CD14-positive monocyte (primary cell): ENCODE measurements around the gene CRISPLD2. TPM values are rescaled to one million over a fixed set of nuclear protein-coding genes. Genes with fewer than 3 reads are reported as not detected.

Experiments
- DNase-seq, 3 donors: peaks; one replicate each; pipeline ENCODE4 v3.0.0-alpha.2; 2011 to 2022
- H2AFZ ChIP-seq: 2 replicates; pipeline ENCODE4 v1.6.0; 2012; ENCODE audit warnings: mild to moderate bottlenecking, low read depth, low read length, inconsistent platforms; ENCODE audit not compliant: insufficient read depth, poor library complexity, severe bottlenecking
- H3K27ac ChIP-seq, 2 donors: 1 replicate in 1 of 2; 2 replicates in 1 of 2; pipeline ENCODE4 v1.5.1; 2012 to 2013; ENCODE audit warnings: low read length in 2 of 2, control low read depth in 1 of 2, inconsistent platforms in 1 of 2, low read depth in 1 of 2, mild to moderate bottlenecking in 1 of 2
- H3K27me3 ChIP-seq, 2 donors: one replicate each; pipeline versions ENCODE4 v1.6.0 to v1.6.1; 2011 to 2013; ENCODE audit warnings: low read length in 2 of 2; ENCODE audit not compliant: control insufficient read depth in 2 of 2, insufficient read depth in 2 of 2
- H3K36me3 ChIP-seq, 2 donors: replicated peaks in 1 of 2; 1 replicate in 1 of 2; 2 replicates in 1 of 2; pipeline versions ENCODE4 v1.5.1 to v1.6.1; 2012 to 2013; ENCODE audit warnings: low read length in 2 of 2, control low read depth in 1 of 2, inconsistent platforms in 1 of 2, mild to moderate bottlenecking in 1 of 2; ENCODE audit not compliant: insufficient read depth in 2 of 2, control insufficient read depth in 1 of 2
- H3K4me1 ChIP-seq, 2 donors: 1 replicate in 1 of 2; 2 replicates in 1 of 2; pipeline versions ENCODE4 v1.5.1 to v1.6.1; 2012 to 2013; ENCODE audit warnings: low read length in 2 of 2, control low read depth in 1 of 2, inconsistent platforms in 1 of 2, mild to moderate bottlenecking in 1 of 2, moderate library complexity in 1 of 2; ENCODE audit not compliant: insufficient read depth in 2 of 2, control insufficient read depth in 1 of 2
- H3K4me2 ChIP-seq: replicated peaks from 2 replicates; pipeline ENCODE3; 2012; ENCODE audit warnings: low read length, moderate library complexity, mild to moderate bottlenecking; ENCODE audit not compliant: poor library complexity, severe bottlenecking; ENCODE audit errors: extremely low read depth
- H3K4me3 ChIP-seq, 3 experiments: fragments of 200-600 bp in 1 of 3; sonication (generic) in 1 of 3; replicated peaks in 1 of 3; 1 replicate in 2 of 3; 2 replicates in 1 of 3; pipeline ENCODE4 v1.5.1; 2011 to 2013; ENCODE audit warnings: low read length in 3 of 3, mild to moderate bottlenecking in 3 of 3, control low read depth in 2 of 3, low read depth in 2 of 3, inconsistent platforms in 1 of 3, moderate library complexity in 1 of 3
- H3K79me2 ChIP-seq: 2 replicates; pipeline ENCODE4 v1.6.0; 2012; ENCODE audit warnings: mild to moderate bottlenecking, control low read depth, inconsistent platforms, low read length, moderate library complexity; ENCODE audit not compliant: insufficient read depth
- H3K9ac ChIP-seq: 2 replicates; pipeline ENCODE4 v1.6.0; 2017; ENCODE audit warnings: low read length, mild to moderate bottlenecking; ENCODE audit not compliant: insufficient read depth, poor library complexity, severe bottlenecking
- H3K9me3 ChIP-seq, 2 donors: replicated peaks in 1 of 2; 1 replicate in 1 of 2; 2 replicates in 1 of 2; pipeline versions ENCODE4 v1.5.1 to v1.6.1; 2012 to 2013; ENCODE audit warnings: low read length in 2 of 2, control low read depth in 1 of 2; ENCODE audit not compliant: control insufficient read depth in 1 of 2, insufficient read depth in 1 of 2
- H4K20me1 ChIP-seq: 2 replicates; pipeline ENCODE4 v1.6.0; 2012; ENCODE audit warnings: mild to moderate bottlenecking, low read length, control low read depth, moderate library complexity; ENCODE audit not compliant: insufficient read depth
- H3K27ac Mint-ChIP-seq, 7 donors: one replicate each; pipeline ENCODE4 v1.8.0; 2020; ENCODE audit warnings: mild to moderate bottlenecking in 7 of 7, mixed read lengths in 7 of 7, moderate library complexity in 6 of 7, inconsistent platforms in 2 of 7
- H3K27me3 Mint-ChIP-seq, 3 donors: one replicate each; pipeline ENCODE4 v1.8.0; 2021 to 2022; ENCODE audit warnings: low read depth in 3 of 3, mild to moderate bottlenecking in 3 of 3, mixed read lengths in 3 of 3, moderate library complexity in 3 of 3, inconsistent platforms in 1 of 3
- H3K36me3 Mint-ChIP-seq, 2 donors: one replicate each; pipeline ENCODE4 v1.8.0; 2020; ENCODE audit warnings: mixed read lengths in 2 of 2, inconsistent platforms in 1 of 2, mild to moderate bottlenecking in 1 of 2
- H3K4me1 Mint-ChIP-seq: one replicate; pipeline ENCODE4 v1.8.0; 2020; ENCODE audit warnings: mild to moderate bottlenecking, mixed read lengths
- H3K4me3 Mint-ChIP-seq, 2 donors: one replicate each; pipeline ENCODE4 v1.8.0; 2020; ENCODE audit warnings: mild to moderate bottlenecking in 2 of 2, mixed read lengths in 2 of 2, moderate library complexity in 1 of 2
- H3K9me3 Mint-ChIP-seq, 7 donors: one replicate each; pipeline ENCODE4 v1.8.0; 2020 to 2022; ENCODE audit warnings: mixed read lengths in 7 of 7, mild to moderate bottlenecking in 6 of 7, moderate library complexity in 6 of 7, inconsistent platforms in 2 of 7
- WGBS: methylation state at CpG from one replicate; pipeline ENCODE4 v1.1.5; 2013; ENCODE audit warnings: missing lambda C conversion rate; ENCODE audit not compliant: insufficient coverage; 5-methylcytosine and 5-hydroxymethylcytosine counted together
- intact Hi-C, 2 donors: fragments of 100-400 bp; cut with micrococcal nuclease; formaldehyde crosslinking; loops; one replicate each; pipeline versions ENCODE4 v1.15.0 to v1.15.1; 2023
- polyA plus RNA-seq, 3 donors: library from polyadenylated mRNA; depleted of rRNA in 1 of 3; unstranded in 2 of 3; stranded (reverse) in 1 of 3; fragments of 300-500 nt in 2 of 3; fragments of >200 nt in 1 of 3; fragmentation: Illumina TruSeq in 2 of 3; gene quantifications; 1 replicate in 2 of 3; 2 replicates in 1 of 3; pipeline ENCODE4 v1.2.3, GENCODE V29; 2012 to 2021
- TF ChIP-seq, protein P1 (sequence below): fragments of 200-600 bp; IDR thresholded peaks from one replicate; pipeline ENCODE4 v1.8.0; 2022; ENCODE audit warnings: antibody characterized with exemption, mild to moderate bottlenecking

CRISPLD2 gene
- polyA plus RNA-seq, 3 donors, result 40.7 to 90.4 (median 69.0) TPM

DNA sequence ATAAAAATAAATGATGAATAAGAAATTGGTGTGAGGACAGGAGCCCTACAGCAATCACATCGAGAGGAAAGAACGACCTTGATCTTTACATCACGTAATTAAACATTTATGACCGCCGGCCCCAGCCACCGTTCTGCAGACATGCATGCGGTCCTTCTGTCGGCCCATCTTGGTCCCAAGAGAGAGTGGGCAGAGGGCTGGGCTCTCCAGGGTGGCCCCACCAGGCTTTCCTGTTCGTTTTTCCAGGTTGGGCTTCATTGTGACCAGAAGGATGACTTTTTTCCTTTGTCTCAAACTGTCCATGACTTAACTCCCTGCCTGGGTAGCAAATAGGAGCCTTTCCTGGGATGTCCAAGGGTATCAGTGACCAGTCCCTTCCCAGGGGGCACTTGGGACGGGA is 3.3 kb upstream of the CRISPLD2 start:
- H3K4me1 Mint-ChIP-seq, result peaks cover 60% of the 10 kb centered on the region
- peaks cover 0 to 7% (median 3%) of the 10 kb centered on the region in 7 donors for H3K9me3 Mint-ChIP-seq
- intact Hi-C loops, result no loop called here

DNA sequence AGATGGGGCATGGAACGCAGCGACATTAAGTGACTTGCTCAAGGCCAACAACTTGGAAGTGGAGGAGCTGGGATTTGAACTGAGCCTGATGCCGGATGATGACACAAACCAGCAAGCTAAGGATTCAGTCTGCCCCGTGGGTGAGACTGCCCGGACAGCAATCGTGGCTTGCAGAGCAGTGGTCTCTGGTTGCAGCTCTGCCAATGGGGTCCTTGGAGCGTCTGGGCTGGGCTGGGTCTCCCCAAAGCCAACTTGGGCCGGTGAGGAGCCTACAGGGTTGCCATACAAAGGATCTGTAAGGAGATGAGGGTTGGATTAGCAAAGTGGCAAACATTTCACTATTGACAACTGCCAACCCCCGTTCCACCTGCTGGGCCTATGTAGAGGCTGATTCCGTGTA is 2.6 kb upstream of the CRISPLD2 start:
- Histone ChIP-seq H2AFZ (no peak overlapping the region), H4K20me1 (peaks cover 23% of the 10 kb centered on the region), H3K27ac (no peak overlapping the region), H3K9me3 (peaks cover 0 to 5% of the 10 kb centered on the region in 2 donors), H3K79me2 (peaks cover 24% of the 10 kb centered on the region), H3K36me3 (no peaks in the 10 kb centered on the region), H3K9ac (no peak overlapping the region), H3K4me3 (no peak overlapping the region), H3K4me1 (peaks cover 36 to 43% of the 10 kb centered on the region in 2 donors), H3K4me2 (no peak overlapping the region), H3K27me3 (peaks cover 0 to 5% of the 10 kb centered on the region in 2 donors)
- H3K36me3 Mint-ChIP-seq, result peaks cover 8 to 11% of the 10 kb centered on the region in 2 donors
- H3K4me3 Mint-ChIP-seq, result no peak overlapping the region
- DNase-seq, result no peak
- intact Hi-C loops, result no loop called here
- 90% methylated on average over 7 of the region's 10 CpGs for WGBS
- H3K9me3 Mint-ChIP-seq, result peaks cover 0 to 7% (median 2%) of the 10 kb centered on the region in 7 donors
- H3K27me3 Mint-ChIP-seq, result peaks cover 0 to 16% (median 10%) of the 10 kb centered on the region in 3 donors
- TF ChIP-seq, protein P1, sequence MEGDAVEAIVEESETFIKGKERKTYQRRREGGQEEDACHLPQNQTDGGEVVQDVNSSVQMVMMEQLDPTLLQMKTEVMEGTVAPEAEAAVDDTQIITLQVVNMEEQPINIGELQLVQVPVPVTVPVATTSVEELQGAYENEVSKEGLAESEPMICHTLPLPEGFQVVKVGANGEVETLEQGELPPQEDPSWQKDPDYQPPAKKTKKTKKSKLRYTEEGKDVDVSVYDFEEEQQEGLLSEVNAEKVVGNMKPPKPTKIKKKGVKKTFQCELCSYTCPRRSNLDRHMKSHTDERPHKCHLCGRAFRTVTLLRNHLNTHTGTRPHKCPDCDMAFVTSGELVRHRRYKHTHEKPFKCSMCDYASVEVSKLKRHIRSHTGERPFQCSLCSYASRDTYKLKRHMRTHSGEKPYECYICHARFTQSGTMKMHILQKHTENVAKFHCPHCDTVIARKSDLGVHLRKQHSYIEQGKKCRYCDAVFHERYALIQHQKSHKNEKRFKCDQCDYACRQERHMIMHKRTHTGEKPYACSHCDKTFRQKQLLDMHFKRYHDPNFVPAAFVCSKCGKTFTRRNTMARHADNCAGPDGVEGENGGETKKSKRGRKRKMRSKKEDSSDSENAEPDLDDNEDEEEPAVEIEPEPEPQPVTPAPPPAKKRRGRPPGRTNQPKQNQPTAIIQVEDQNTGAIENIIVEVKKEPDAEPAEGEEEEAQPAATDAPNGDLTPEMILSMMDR, result no peak
- peaks cover 60% of the 10 kb centered on the region for H3K4me1 Mint-ChIP-seq
- no peak overlapping the region for H3K27ac Mint-ChIP-seq

More for the DNA sequence above, 3.3 kb upstream of the CRISPLD2 start:
- TF ChIP-seq, protein P1, result no peak
- peaks cover 0 to 16% (median 10%) of the 10 kb centered on the region in 3 donors for H3K27me3 Mint-ChIP-seq
- 88% methylated on average over 7 of the region's 10 CpGs for WGBS
- Histone ChIP-seq H3K9ac (no peak overlapping the region), H3K4me3 (no peak overlapping the region), H3K27ac (no peak overlapping the region), H3K79me2 (peaks cover 16% of the 10 kb centered on the region), H4K20me1 (peaks cover 16% of the 10 kb centered on the region), H3K9me3 (peaks cover 0 to 5% of the 10 kb centered on the region in 2 donors), H3K36me3 (no peaks in the 10 kb centered on the region), H2AFZ (no peak overlapping the region), H3K4me1 (peaks cover 36 to 43% of the 10 kb centered on the region in 2 donors), H3K27me3 (peaks cover 0 to 5% of the 10 kb centered on the region in 2 donors), H3K4me2 (no peak overlapping the region)
- peaks cover 3 to 6% of the 10 kb centered on the region in 2 donors for H3K36me3 Mint-ChIP-seq
- H3K4me3 Mint-ChIP-seq, result no peak overlapping the region
- DNase-seq, result no peak
- no peak overlapping the region for H3K27ac Mint-ChIP-seq
